H9 (cell line): ENCODE measurements around the gene PAK1IP1. TPM values are rescaled to one million over a fixed set of nuclear protein-coding genes. Genes with fewer than 3 reads are reported as not detected.

Experiments
- DNase-seq: peaks from one replicate; pipeline ENCODE4 v3.0.0-alpha.2; 2017
- H2AFZ ChIP-seq: one replicate; pipeline ENCODE4 v1.6.1; 2013; ENCODE audit warnings: mild to moderate bottlenecking, low read length, control low read depth, moderate library complexity
- H2AK5ac ChIP-seq: 2 replicates; pipeline ENCODE4 v1.6.1; 2013; ENCODE audit warnings: low read length, control low read depth, mixed read lengths; ENCODE audit not compliant: insufficient read length
- H2BK120ac ChIP-seq: one replicate; pipeline ENCODE4 v1.6.1; 2013; ENCODE audit warnings: low read depth, mild to moderate bottlenecking, low read length, control low read depth, inconsistent platforms; ENCODE audit not compliant: poor library complexity, severe bottlenecking
- H2BK12ac ChIP-seq: 2 replicates; pipeline ENCODE4 v1.6.1; 2013; ENCODE audit warnings: low read length, control low read depth, mixed read lengths, low read depth; ENCODE audit not compliant: insufficient read length
- H2BK15ac ChIP-seq: 2 replicates; pipeline ENCODE4 v1.6.1; 2013; ENCODE audit warnings: low read depth, low read length, control low read depth
- H2BK20ac ChIP-seq: one replicate; pipeline ENCODE4 v1.6.1; 2013; ENCODE audit warnings: low read depth, mild to moderate bottlenecking, low read length, control low read depth, inconsistent platforms; ENCODE audit not compliant: poor library complexity, severe bottlenecking
- H2BK5ac ChIP-seq: 2 replicates; pipeline ENCODE4 v1.6.1; 2013; ENCODE audit warnings: low read length, control low read depth, mixed read lengths; ENCODE audit not compliant: insufficient read length
- H3K14ac ChIP-seq: 2 replicates; pipeline ENCODE4 v1.6.1; 2013; ENCODE audit warnings: low read length, control low read depth; ENCODE audit not compliant: insufficient read depth
- H3K18ac ChIP-seq: 2 replicates; pipeline ENCODE4 v1.6.1; 2013; ENCODE audit warnings: low read depth, mild to moderate bottlenecking, mixed read lengths, low read length, control low read depth; ENCODE audit not compliant: insufficient read length
- H3K23ac ChIP-seq: 2 replicates; pipeline ENCODE4 v1.6.1; 2013; ENCODE audit warnings: low read length, control low read depth, mixed read lengths, low read depth; ENCODE audit not compliant: insufficient read length
- H3K23me2 ChIP-seq: 2 replicates; pipeline ENCODE4 v1.6.1; 2013; ENCODE audit warnings: low read depth, mild to moderate bottlenecking, mixed read lengths, low read length, control low read depth; ENCODE audit not compliant: insufficient read length, poor library complexity, severe bottlenecking
- H3K27ac ChIP-seq: 2 replicates; pipeline ENCODE4 v1.5.1; 2013; ENCODE audit warnings: low read length, control low read depth, mixed read lengths, low read depth; ENCODE audit not compliant: insufficient read length
- H3K27me3 ChIP-seq: 2 replicates; pipeline ENCODE4 v1.6.1; 2013; ENCODE audit warnings: low read length, control low read depth, inconsistent platforms; ENCODE audit not compliant: insufficient read depth
- H3K4ac ChIP-seq: 2 replicates; pipeline ENCODE4 v1.6.1; 2013; ENCODE audit warnings: low read depth, mild to moderate bottlenecking, control low read depth, inconsistent platforms, low read length, moderate library complexity
- H3K4me1 ChIP-seq: 2 replicates; pipeline ENCODE4 v1.6.1; 2013; ENCODE audit warnings: low read length, control low read depth, inconsistent platforms; ENCODE audit not compliant: insufficient read depth
- H3K4me2 ChIP-seq: 2 replicates; pipeline ENCODE4 v1.6.1; 2013; ENCODE audit warnings: low read length, control low read depth, mixed read lengths; ENCODE audit not compliant: insufficient read length, insufficient read depth
- H3K56ac ChIP-seq: 2 replicates; pipeline ENCODE4 v1.6.1; 2013; ENCODE audit warnings: low read depth, mild to moderate bottlenecking, mixed read lengths, low read length, control low read depth; ENCODE audit not compliant: insufficient read length
- H3K79me1 ChIP-seq: 2 replicates; pipeline ENCODE4 v1.6.1; 2013; ENCODE audit warnings: low read depth, mild to moderate bottlenecking, moderate library complexity, low read length, control low read depth, inconsistent platforms; ENCODE audit not compliant: insufficient read depth, poor library complexity, severe bottlenecking
- H3K79me2 ChIP-seq: 2 replicates; pipeline ENCODE4 v1.6.1; 2013; ENCODE audit warnings: low read length, control low read depth, inconsistent platforms; ENCODE audit not compliant: insufficient read depth
- H3K9ac ChIP-seq: 2 replicates; pipeline ENCODE4 v1.6.1; 2013; ENCODE audit warnings: low read length, control low read depth, mixed read lengths; ENCODE audit not compliant: insufficient read length; ENCODE audit errors: extremely low read depth
- H3K9me3 ChIP-seq: one replicate; pipeline ENCODE4 v1.6.1; 2013; ENCODE audit warnings: low read depth, low read length, inconsistent platforms; ENCODE audit not compliant: control insufficient read depth
- H3T11ph ChIP-seq: one replicate; pipeline ENCODE4 v1.6.1; 2013; ENCODE audit warnings: mild to moderate bottlenecking, low read length, control low read depth, inconsistent platforms
- H4K20me1 ChIP-seq: one replicate; pipeline ENCODE4 v1.6.1; 2013; ENCODE audit not compliant: control insufficient read depth, insufficient read length, insufficient read depth
- H4K5ac ChIP-seq: 2 replicates; pipeline ENCODE4 v1.6.1; 2013; ENCODE audit warnings: low read depth, mild to moderate bottlenecking, mixed read lengths, low read length, control low read depth; ENCODE audit not compliant: insufficient read length
- H4K8ac ChIP-seq: replicated peaks from 2 replicates; pipeline ENCODE4 v1.6.1; 2013; ENCODE audit warnings: low read length, control low read depth, mixed read lengths, low read depth; ENCODE audit not compliant: insufficient read length
- H4K91ac ChIP-seq: 2 replicates; pipeline ENCODE4 v1.6.1; 2013; ENCODE audit warnings: low read depth, mild to moderate bottlenecking, moderate library complexity, mixed read lengths, low read length, control low read depth; ENCODE audit not compliant: insufficient read length
- H3K27ac Mint-ChIP-seq, 3 experiments: 2 replicates in 2 of 3; 3 replicates in 1 of 3; pipeline ENCODE4 v1.8.0; 2020 to 2021; ENCODE audit warnings: mixed read lengths in 3 of 3, mild to moderate bottlenecking in 1 of 3, moderate library complexity in 1 of 3
- H3K27me3 Mint-ChIP-seq: 2 replicates; pipeline ENCODE4 v1.8.0; 2021; ENCODE audit warnings: low read depth, mild to moderate bottlenecking, moderate library complexity, mixed read lengths
- H3K36me3 Mint-ChIP-seq, 3 experiments: 2 replicates in 2 of 3; 3 replicates in 1 of 3; pipeline ENCODE4 v1.8.0; 2020 to 2021; ENCODE audit warnings: low read depth in 3 of 3, mixed read lengths in 3 of 3; ENCODE audit not compliant: insufficient read depth in 1 of 3
- H3K4me1 Mint-ChIP-seq, 2 experiments: 2 replicates each; pipeline ENCODE4 v1.8.0; 2020; ENCODE audit warnings: mixed read lengths in 2 of 2
- H3K4me3 Mint-ChIP-seq, 2 experiments: 2 replicates in 1 of 2; 3 replicates in 1 of 2; pipeline ENCODE4 v1.8.0; 2020 to 2021; ENCODE audit warnings: mild to moderate bottlenecking in 2 of 2, mixed read lengths in 2 of 2, moderate library complexity in 1 of 2
- H3K9me3 Mint-ChIP-seq, 2 experiments: 2 replicates in 1 of 2; 3 replicates in 1 of 2; pipeline ENCODE4 v1.8.0; 2020; ENCODE audit warnings: mild to moderate bottlenecking in 2 of 2, mixed read lengths in 2 of 2, moderate library complexity in 1 of 2
- WGBS: extraction: QIAGEN DNeasy Blood & Tissue Kit; methylation state at CpG from one replicate; pipeline ENCODE4 v1.1.7; 2013; ENCODE audit warnings: missing lambda C conversion rate, low lambda C conversion rate, mixed read lengths; ENCODE audit not compliant: insufficient read length; ENCODE audit errors: extremely low coverage; 5-methylcytosine and 5-hydroxymethylcytosine counted together
- total RNA-seq: library from RNA; stranded (reverse); gene quantifications from 2 replicates; pipeline ENCODE4 v1.2.1, GENCODE V29; 2021
- TF ChIP-seq, protein P1 (sequence below): fragments of 200-600 bp; sonication (generic); conservative IDR thresholded peaks from 3 replicates; pipeline ENCODE4 v1.8.0; 2021; ENCODE audit warnings: antibody characterized with exemption, mild to moderate bottlenecking

Gene PAK1IP1
- total RNA-seq, 1 experiment from 2014 or later: 44.8 TPM

DNA sequence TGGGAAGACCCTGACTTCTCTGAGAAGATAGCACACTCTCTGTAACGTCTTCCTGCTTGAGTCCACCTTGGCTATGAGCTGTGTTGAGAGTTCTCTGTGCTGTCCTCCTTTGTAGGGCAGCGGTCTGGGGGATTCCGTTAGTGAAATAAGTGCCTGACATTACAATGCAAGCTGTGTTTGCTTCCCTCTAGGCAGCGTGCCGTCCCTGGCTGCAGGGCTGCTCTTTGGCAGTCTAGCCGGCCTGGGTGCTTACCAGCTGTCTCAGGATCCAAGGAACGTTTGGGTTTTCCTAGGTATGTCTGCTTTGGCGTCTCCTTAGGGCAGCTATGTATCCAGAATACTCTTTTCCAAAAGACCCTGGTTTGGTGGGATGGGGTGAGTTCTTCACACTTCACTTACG, 30.9 kb downstream of the PAK1IP1 start:
- Histone ChIP-seq H3K9me3 (no peaks in the 10 kb centered on the region), H2BK120ac (no peak overlapping the region), H2BK5ac (no peak overlapping the region), H2BK15ac (no peak overlapping the region), H2BK20ac (no peak overlapping the region), H3K4me2 (no peak overlapping the region), H4K20me1 (no peaks in the 10 kb centered on the region), H2BK12ac (no peak overlapping the region), H3K27ac (no peak overlapping the region), H2AFZ (no peak overlapping the region), H3K18ac (no peak overlapping the region), H3K79me1 (no peaks in the 10 kb centered on the region), H3K14ac (no peak overlapping the region), H3K27me3 (no peaks in the 10 kb centered on the region), H3K23ac (no peak overlapping the region), H3K4ac (no peak overlapping the region), H3K23me2 (peaks cover 9% of the 10 kb centered on the region), H3K9ac (no peak overlapping the region), H3K56ac (no peak overlapping the region), H3K79me2 (no peaks in the 10 kb centered on the region), H4K5ac (no peak overlapping the region), H3K4me1 (0 out of 2 replicates have a peak, but pooled peaks cover 2% of the 10 kb centered on the region), H2AK5ac (no peak overlapping the region), H3T11ph (no peak overlapping the region), H4K8ac (no peak overlapping the region), H4K91ac (no peak overlapping the region)
- WGBS: no CpG with 5 or more reads among the region's 9 CpGs
- peak overlapping the region in 2 of 3 experiments; percentile 76 to 80; a peak in 3 of 7 replicates for H3K27ac Mint-ChIP-seq
- H3K4me3 Mint-ChIP-seq: peak overlapping the region in 1 of 2 experiments; percentile 43; a peak in 1 of 5 replicates
- no peaks in the 10 kb centered on the region for H3K27me3 Mint-ChIP-seq
- H3K36me3 Mint-ChIP-seq: peaks cover 16 to 54% (median 50%) of the 10 kb centered on the region in 3 experiments
- peaks cover 19 to 23% of the 10 kb centered on the region in 2 experiments for H3K4me1 Mint-ChIP-seq
- no peak for DNase-seq
- TF ChIP-seq, protein P1, sequence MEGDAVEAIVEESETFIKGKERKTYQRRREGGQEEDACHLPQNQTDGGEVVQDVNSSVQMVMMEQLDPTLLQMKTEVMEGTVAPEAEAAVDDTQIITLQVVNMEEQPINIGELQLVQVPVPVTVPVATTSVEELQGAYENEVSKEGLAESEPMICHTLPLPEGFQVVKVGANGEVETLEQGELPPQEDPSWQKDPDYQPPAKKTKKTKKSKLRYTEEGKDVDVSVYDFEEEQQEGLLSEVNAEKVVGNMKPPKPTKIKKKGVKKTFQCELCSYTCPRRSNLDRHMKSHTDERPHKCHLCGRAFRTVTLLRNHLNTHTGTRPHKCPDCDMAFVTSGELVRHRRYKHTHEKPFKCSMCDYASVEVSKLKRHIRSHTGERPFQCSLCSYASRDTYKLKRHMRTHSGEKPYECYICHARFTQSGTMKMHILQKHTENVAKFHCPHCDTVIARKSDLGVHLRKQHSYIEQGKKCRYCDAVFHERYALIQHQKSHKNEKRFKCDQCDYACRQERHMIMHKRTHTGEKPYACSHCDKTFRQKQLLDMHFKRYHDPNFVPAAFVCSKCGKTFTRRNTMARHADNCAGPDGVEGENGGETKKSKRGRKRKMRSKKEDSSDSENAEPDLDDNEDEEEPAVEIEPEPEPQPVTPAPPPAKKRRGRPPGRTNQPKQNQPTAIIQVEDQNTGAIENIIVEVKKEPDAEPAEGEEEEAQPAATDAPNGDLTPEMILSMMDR: no peak
- H3K9me3 Mint-ChIP-seq: no peaks in the 10 kb centered on the region; a peak in 2 of 5 replicates
